ENCODE measurements around the gene PMS1.
"Not testable (repeated sequence)": the region's sequence is repeated elsewhere in the genome, so short reads cannot be mapped to it uniquely, and the experiment has no call there.

- TF ChIP-seq CTCF (IDR thresholded peaks at IDR 0.05); POLR2A (IDR thresholded peaks at IDR 0.05; ENCODE audit: low read depth); EP300 (IDR thresholded peaks at IDR 0.05): not testable (repeated sequence)
Observed at GRCh38 chr2:189892546-189893294, 108.5 kb downstream of the PMS1 start.
